PC-9 (cell line): Measurements from ENCODE around the gene USH2A.

ENCODE experiments used
- CTCF ChIP-seq: fragments of 200-600 bp; sonication (generic); conservative IDR thresholded peaks from 2 replicates; pipeline ENCODE4 v1.6.1; 2017; ENCODE audit warnings: mixed run types, antibody characterized with exemption, mild to moderate bottlenecking, moderate library complexity
- EZH2 ChIP-seq: fragments of 200-600 bp; sonication (generic); IDR thresholded peaks from 2 replicates; pipeline ENCODE4 v1.8.0; 2017; ENCODE audit warnings: antibody characterized with exemption, low read depth

DNA sequence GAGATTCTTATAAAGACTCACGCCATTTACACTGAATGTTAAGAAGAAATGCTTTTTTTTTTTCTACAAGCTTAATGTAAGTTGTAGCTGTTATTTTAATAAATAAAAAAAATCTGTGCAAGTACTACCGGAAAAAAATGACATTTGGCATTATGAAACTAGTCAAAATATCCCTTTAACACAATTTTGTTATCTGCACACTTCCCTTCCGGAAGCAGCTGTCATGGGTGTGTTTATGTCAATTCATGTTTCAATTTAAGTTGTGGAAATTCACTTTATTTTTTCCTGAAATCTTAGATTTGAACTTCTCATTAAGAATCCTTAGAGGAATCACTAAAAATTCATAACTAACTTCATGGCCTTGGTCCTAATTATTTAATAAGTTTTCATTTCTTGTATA lies 548.0 kb downstream of the USH2A start:
- no peak for TF ChIP-seq CTCF
- TF ChIP-seq EZH2: no peak
